H1 (cell line): ENCODE measurements around the gene LVRN. TPM values are rescaled to one million over a fixed set of nuclear protein-coding genes. Genes with fewer than 3 reads are reported as not detected.
A peak's percentile ranks its signal among the peaks of the same experiment; 100 is the strongest.

Source experiments
- CHD1 ChIP-seq: IDR thresholded peaks from 2 replicates; pipeline ENCODE4 v1.6.1; 2012; ENCODE audit warnings: low read depth, low read length, improper control_type of control experiment
- CREB1 ChIP-seq: IDR thresholded peaks from 2 replicates; pipeline ENCODE4 v1.6.1; 2012; ENCODE audit warnings: inconsistent platforms
- CTBP2 ChIP-seq: IDR thresholded peaks from 2 replicates; pipeline ENCODE4 v1.7.0; 2011; ENCODE audit warnings: borderline replicate concordance, mild to moderate bottlenecking, moderate library complexity, mixed read lengths, low read length; ENCODE audit not compliant: insufficient read depth, insufficient read length
- EGR1 ChIP-seq: IDR thresholded peaks from 2 replicates; pipeline ENCODE4 v1.6.1; 2011; ENCODE audit warnings: low read depth, low read length, borderline replicate concordance
- EP300 ChIP-seq, 2 experiments: IDR thresholded peaks; 1 replicate in 1 of 2; 2 replicates in 1 of 2; pipeline ENCODE4 v1.6.1; 2011 to 2012; ENCODE audit warnings: low read depth in 2 of 2, low read length in 2 of 2, mild to moderate bottlenecking in 2 of 2, borderline replicate concordance in 1 of 2, inconsistent platforms in 1 of 2, moderate library complexity in 1 of 2
- FOSL1 ChIP-seq: IDR thresholded peaks from 2 replicates; pipeline ENCODE4 v1.6.1; 2011; ENCODE audit warnings: mild to moderate bottlenecking, low read depth, low read length, moderate library complexity; ENCODE audit not compliant: insufficient read depth
- GTF2F1 ChIP-seq: IDR thresholded peaks from 2 replicates; pipeline ENCODE4 v1.6.1; 2012; ENCODE audit warnings: low read depth, low read length, improper control_type of control experiment, borderline replicate concordance
- JUN ChIP-seq: IDR thresholded peaks from 2 replicates; pipeline ENCODE4 v1.6.1; 2011; ENCODE audit warnings: low read depth, mild to moderate bottlenecking, improper control_type of control experiment, low read length
- NANOG ChIP-seq: IDR thresholded peaks from 2 replicates; pipeline ENCODE4 v1.6.1; 2011; ENCODE audit warnings: low read length, low read depth, mild to moderate bottlenecking, inconsistent platforms; ENCODE audit not compliant: insufficient read depth, poor library complexity, severe bottlenecking
- NRF1 ChIP-seq: IDR thresholded peaks from 2 replicates; pipeline ENCODE4 v1.6.1; 2011; ENCODE audit warnings: mild to moderate bottlenecking, low read depth, low read length, improper control_type of control experiment
- POU5F1 ChIP-seq: IDR thresholded peaks from 2 replicates; pipeline ENCODE4 v1.6.1; 2011; ENCODE audit warnings: low read depth, mild to moderate bottlenecking, low read length, moderate library complexity
- RFX5 ChIP-seq: IDR thresholded peaks from 2 replicates; pipeline ENCODE4 v1.6.1; 2011; ENCODE audit warnings: low read depth, low read length, improper control_type of control experiment, borderline replicate concordance
- RXRA ChIP-seq: IDR thresholded peaks from 2 replicates; pipeline ENCODE4 v1.6.1; 2011; ENCODE audit warnings: low read depth, mild to moderate bottlenecking, low read length, moderate library complexity; ENCODE audit not compliant: insufficient read depth
- SIN3A ChIP-seq, 2 experiments: IDR thresholded peaks in 1 of 2; conservative IDR thresholded peaks in 1 of 2; 2 replicates each; pipeline ENCODE4 v1.6.1; 2011 to 2012; ENCODE audit warnings: low read length in 2 of 2, improper control_type of control experiment in 1 of 2, low read depth in 1 of 2, mild to moderate bottlenecking in 1 of 2
- SP2 ChIP-seq: IDR thresholded peaks from 2 replicates; pipeline ENCODE4 v1.6.1; 2012; ENCODE audit warnings: mild to moderate bottlenecking, low read length, inconsistent platforms
- SRF ChIP-seq: IDR thresholded peaks from 2 replicates; pipeline ENCODE4 v1.6.1; 2011; ENCODE audit warnings: mild to moderate bottlenecking, low read depth, low read length, moderate library complexity
- TAF1 ChIP-seq: IDR thresholded peaks from 2 replicates; pipeline ENCODE4 v1.6.1; 2011; ENCODE audit warnings: mild to moderate bottlenecking, low read depth, low read length
- polyA plus RNA-seq, 7 experiments: library from polyadenylated mRNA; depleted of rRNA in 3 of 7; stranded (reverse) in 5 of 7; unstranded in 2 of 7; fragments of >200 nt in 5 of 7; fragments of 200-250 nt in 2 of 7; gene quantifications; 1 replicate in 5 of 7; 2 replicates in 1 of 7; 4 replicates in 1 of 7; pipeline versions ENCODE4 v1.2.1 to v1.2.3, GENCODE V29; 2011 to 2013; ENCODE audit warnings: missing spikeins in 2 of 7, mixed read lengths in 2 of 7
- total RNA-seq: library from RNA; stranded (reverse); fragmentation: NEBNext Ultra II Directional; extraction: Animal tissue kit (Norgen Biotek cat#: 25700); gene quantifications from 2 replicates; pipeline ENCODE4 v1.2.1, GENCODE V29; 2021
- TF ChIP-seq, protein P1 (sequence below): IDR thresholded peaks from 2 replicates; pipeline ENCODE4 v1.6.1; 2012; ENCODE audit warnings: inconsistent platforms

LVRN gene
- total and polyA plus RNA-seq, 2 of the 8 experiments (the other 6 are each of a cell fraction or from before 2014, with no cell fraction given), result 0.08 to 0.09 TPM

DNA sequence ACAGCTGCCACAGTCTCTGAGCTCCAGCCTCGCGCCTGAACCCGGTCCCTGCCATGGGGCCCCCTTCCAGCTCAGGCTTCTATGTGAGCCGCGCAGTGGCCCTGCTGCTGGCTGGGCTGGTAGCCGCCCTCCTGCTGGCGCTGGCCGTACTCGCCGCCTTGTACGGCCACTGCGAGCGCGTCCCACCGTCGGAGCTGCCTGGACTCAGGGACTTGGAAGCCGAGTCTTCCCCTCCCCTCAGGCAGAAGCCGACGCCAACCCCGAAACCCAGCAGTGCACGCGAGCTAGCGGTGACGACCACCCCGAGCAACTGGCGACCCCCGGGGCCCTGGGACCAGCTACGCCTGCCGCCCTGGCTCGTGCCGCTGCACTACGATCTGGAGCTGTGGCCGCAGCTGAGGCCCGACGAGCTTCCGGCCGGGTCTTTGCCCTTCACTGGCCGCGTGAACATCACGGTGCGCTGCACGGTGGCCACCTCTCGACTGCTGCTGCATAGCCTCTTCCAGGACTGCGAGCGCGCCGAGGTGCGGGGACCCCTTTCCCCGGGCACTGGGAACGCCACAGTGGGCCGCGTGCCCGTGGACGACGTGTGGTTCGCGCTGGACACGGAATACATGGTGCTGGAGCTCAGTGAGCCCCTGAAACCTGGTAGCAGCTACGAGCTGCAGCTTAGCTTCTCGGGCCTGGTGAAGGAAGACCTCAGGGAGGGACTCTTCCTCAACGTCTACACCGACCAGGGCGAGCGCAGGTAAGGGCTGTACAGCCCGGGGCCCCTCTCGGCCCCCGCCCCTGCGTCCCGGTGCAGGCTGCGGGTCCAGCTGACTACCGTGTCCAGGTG is 509 bp downstream of the LVRN start (continued):
- no peak for TF ChIP-seq CHD1
- TF ChIP-seq SRF, result no peak
- no peak for TF ChIP-seq GTF2F1
- TF ChIP-seq CTBP2, result no peak
- no peak for TF ChIP-seq SIN3A (conservative IDR thresholded peaks at IDR 0.05 in 1 of 2, IDR thresholded peaks at IDR 0.05 in 1 of 2; ENCODE audit: low read depth in 1 of 2, low read length in 2 of 2)
- no peak for TF ChIP-seq POU5F1
- no peak for TF ChIP-seq EGR1
- no peak for TF ChIP-seq RFX5
- no peak for TF ChIP-seq JUN
- TF ChIP-seq NANOG, result no peak
- TF ChIP-seq NRF1, result no peak
- no peak for TF ChIP-seq RXRA
- TF ChIP-seq TAF1, result no peak
- no peak for TF ChIP-seq SP2
- TF ChIP-seq, protein P1, sequence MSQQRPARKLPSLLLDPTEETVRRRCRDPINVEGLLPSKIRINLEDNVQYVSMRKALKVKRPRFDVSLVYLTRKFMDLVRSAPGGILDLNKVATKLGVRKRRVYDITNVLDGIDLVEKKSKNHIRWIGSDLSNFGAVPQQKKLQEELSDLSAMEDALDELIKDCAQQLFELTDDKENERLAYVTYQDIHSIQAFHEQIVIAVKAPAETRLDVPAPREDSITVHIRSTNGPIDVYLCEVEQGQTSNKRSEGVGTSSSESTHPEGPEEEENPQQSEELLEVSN, result peak; percentile 68
- TF ChIP-seq CREB1, result no peak
- TF ChIP-seq EP300 (IDR thresholded peaks at IDR 0.05; ENCODE audit: borderline replicate concordance in 1 of 2, low read depth in 2 of 2, low read length in 2 of 2), result no peak
- TF ChIP-seq FOSL1, result no peak
